ENCODE measurements around the gene HDAC1. TPM values are rescaled to one million over a fixed set of nuclear protein-coding genes. Genes with fewer than 3 reads are reported as not detected.

The HDAC1 gene
- total and polyA plus RNA-seq, 2 of the 8 experiments (the other 6 are each of a cell fraction or from before 2014, with no cell fraction given): 111 to 125 TPM

DNA sequence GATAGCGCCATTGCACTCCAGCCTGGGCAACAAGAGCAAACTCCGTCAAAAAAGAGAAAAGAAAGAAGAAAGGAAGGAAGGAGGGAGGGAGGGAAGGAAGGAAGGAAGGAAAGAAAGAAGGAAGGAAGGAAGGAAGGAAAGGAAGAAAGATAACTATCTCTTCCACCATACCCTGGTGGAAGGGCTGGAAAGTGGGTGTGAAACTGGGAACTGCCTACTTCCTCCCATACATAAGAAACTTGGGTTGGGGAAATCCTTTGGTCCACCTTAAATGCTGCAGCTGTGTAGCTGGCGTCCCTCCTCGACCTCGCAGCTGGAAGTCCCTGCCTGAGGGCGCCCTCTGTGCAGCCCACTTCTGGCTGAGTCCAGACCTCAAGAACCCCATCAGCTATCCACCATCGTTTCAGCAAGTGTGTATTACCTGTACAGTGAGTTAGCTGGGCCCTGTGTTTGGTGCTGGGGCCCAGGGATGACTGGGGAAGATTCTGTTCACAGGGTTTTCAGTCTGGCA is 49.5 kb upstream of the HDAC1 start:
- no peaks in the 10 kb centered on the region; a peak in 1 of 7 replicates for H3K27me3 ChIP-seq (replicated peaks in 1 of 4; ENCODE audit: control insufficient read depth in 3 of 4, extremely low read depth in 1 of 4, insufficient read depth in 3 of 4, low read length in 3 of 4)
- H3K27ac ChIP-seq (ENCODE audit: low read depth, low read length): no peak overlapping the region
- no peak overlapping the region for H2BK15ac ChIP-seq (ENCODE audit: low read length)
- peaks cover 0 to 7% (median 3%) of the 10 kb centered on the region in 4 experiments; a peak in 3 of 7 replicates for H3K4me1 ChIP-seq (replicated peaks in 1 of 4; ENCODE audit: control insufficient read depth in 3 of 4, insufficient read depth in 4 of 4, low read length in 3 of 4)
- 0 out of 2 replicates have a peak overlapping the region, but pooled peaks have one; percentile 56 for H2AK5ac ChIP-seq (ENCODE audit: low read depth, low read length)
- no peak overlapping the region for H2BK120ac ChIP-seq (replicated peaks; ENCODE audit: low read depth, low read length)
- H3K4ac ChIP-seq (replicated peaks; ENCODE audit: insufficient read length, low read depth, low read length): no peak overlapping the region
- H3K36me3 ChIP-seq (ENCODE audit: control insufficient read depth in 2 of 4, insufficient read depth in 4 of 4, low read length in 3 of 4): no peaks in the 10 kb centered on the region
- H3K79me2 ChIP-seq (ENCODE audit: control insufficient read depth in 1 of 2, insufficient read depth in 2 of 2, low read length in 2 of 2): no peaks in the 10 kb centered on the region
- ChIA-PET POLR2A (ENCODE audit: partially characterized antibody) (interaction anchor here (0.9 to 9.1 kb wide), 11 partner anchors 8 to 93 kb away, joined by 3 to 73 read pairs (median 4); partner anchors contain the start of genes HDAC1, LCK and MARCKSL1), CTCF (ENCODE audit: partially characterized antibody) (interaction anchor here (1.1 to 7.3 kb wide), 6 partner anchors 9 to 74 kb away, joined by 4 to 70 read pairs (median 6); partner anchors contain the start of gene LCK)
- H4K8ac ChIP-seq (ENCODE audit: extremely low read depth, insufficient read depth, low read length): no peak overlapping the region
- H3K9me3 ChIP-seq (ENCODE audit: insufficient read depth in 2 of 2, low read depth in 1 of 2, low read length in 1 of 2): no peaks in the 10 kb centered on the region
- peak overlapping the region; percentile 62 for H4K91ac ChIP-seq (replicated peaks; ENCODE audit: insufficient read length, low read length)
- H3K4me3 ChIP-seq (ENCODE audit: extremely low read depth in 1 of 4, insufficient read depth in 2 of 4, low read depth in 3 of 4, low read length in 4 of 4): peak overlapping the region in 1 of 4 experiments; percentile 30; a peak in 1 of 8 replicates
- no peak overlapping the region for H2BK5ac ChIP-seq (ENCODE audit: low read depth, low read length)
- WGBS, 2 experiments (ENCODE audit: extremely low coverage in 1 of 2, insufficient coverage in 1 of 2, insufficient read length in 1 of 2, insufficient replicate concordance in 2 of 2, low coverage in 1 of 2, low lambda C conversion rate in 2 of 2, missing lambda C conversion rate in 1 of 2): 62% methylated on average over 6 of the region's 7 CpGs; no CpG with 5 or more reads in 1 of the 2 experiments
- H3K9ac ChIP-seq (replicated peaks in 1 of 4; ENCODE audit: extremely low read depth in 1 of 4, low read depth in 3 of 4, low read length in 3 of 4): no peak overlapping the region
- no peak overlapping the region for H3K23ac ChIP-seq (ENCODE audit: insufficient read length)
- peak overlapping the region; percentile 78 for H3K18ac ChIP-seq (ENCODE audit: extremely low read depth, low read length)
- no peak for DNase-seq (ENCODE audit: low read depth in 1 of 2, low spot score in 2 of 2)
- H4K5ac ChIP-seq (ENCODE audit: insufficient read length, low read depth, low read length): no peak overlapping the region
- no peak overlapping the region for H3K56ac ChIP-seq (replicated peaks; ENCODE audit: insufficient read length, low read depth, low read length)
- peak overlapping the region; percentile 50 to 84 for H3K4me2 ChIP-seq (ENCODE audit: insufficient read depth in 1 of 2, low read depth in 2 of 2, low read length in 2 of 2)
- H3K23me2 ChIP-seq (ENCODE audit: low read depth, low read length): peaks cover 16% of the 10 kb centered on the region
- FAIRE-seq: no peak
- no peak overlapping the region for H2BK20ac ChIP-seq (ENCODE audit: low read length)
- H2AFZ ChIP-seq (ENCODE audit: low read length): no peak overlapping the region
- TF ChIP-seq KDM1A (IDR thresholded peaks at IDR 0.05; ENCODE audit: borderline replicate concordance, low read length) (no peak), SUZ12 (IDR thresholded peaks at IDR 0.05; ENCODE audit: low read length) (no peak), CEBPB (IDR thresholded peaks at IDR 0.05; ENCODE audit: low read depth, low read length) (no peak), RBBP5 (IDR thresholded peaks at IDR 0.05; ENCODE audit: borderline replicate concordance, low read depth, low read length) (no peak), KDM5A (IDR thresholded peaks at IDR 0.05; ENCODE audit: low read length) (no peak), MAFK (IDR thresholded peaks at IDR 0.05; ENCODE audit: low read depth, low read length) (no peak), FOSL1 (IDR thresholded peaks at IDR 0.05; ENCODE audit: insufficient read depth, low read depth, low read length) (no peak), HDAC6 (IDR thresholded peaks at IDR 0.05; ENCODE audit: low read depth, low read length) (no peak), RFX5 (IDR thresholded peaks at IDR 0.05; ENCODE audit: borderline replicate concordance, low read depth, low read length) (no peak)
- no peak overlapping the region for H2BK12ac ChIP-seq (ENCODE audit: low read depth, low read length)
- H3K14ac ChIP-seq (ENCODE audit: insufficient read length): no peak overlapping the region
- no peaks in the 10 kb centered on the region for H3K79me1 ChIP-seq (ENCODE audit: low read depth, low read length)
- no peaks in the 10 kb centered on the region for H4K20me1 ChIP-seq (replicated peaks in 1 of 2; ENCODE audit: control insufficient read depth in 1 of 2, insufficient read depth in 2 of 2, low read length in 2 of 2)
